ENCODE data around the gene EML4.

- TF ChIP-seq EZH2 (IDR thresholded peaks at IDR 0.05; ENCODE audit: low read length, unreplicated experiment) (no peak), CTCF (conservative IDR thresholded peaks at IDR 0.05; ENCODE audit: low read depth, low read length) (no peak)
Measured at GRCh38 chr2:42335514-42336104, 166.5 kb downstream of the EML4 start.
